ENCODE results near the gene RPS17.

GRCh38 chr15:82566690-82567089 lies 26.4 kb upstream of the RPS17 start:
- TF ChIP-seq CTCF (IDR thresholded peaks at IDR 0.05) (no peak), POLR2A (IDR thresholded peaks at IDR 0.05) (no peak)
